Activated CD4-positive, alpha-beta T cell treated with anti-CD3 and anti-CD28 coated beads, Interleukin-2, amount 10 ng/mL, durations not matched to agents 7 days and 5 days (primary cell): Measurements from ENCODE around the gene OSBPL7. TPM values are rescaled to one million over a fixed set of nuclear protein-coding genes. Genes with fewer than 3 reads are reported as not detected.

Source experiments
- CTCF ChIA-PET: fragments of 350-600 bp; sonication (Branson Sonifier 250); formaldehyde crosslinking; loops from one replicate; lab custom pipeline; 2021; ENCODE audit warnings: antibody characterized with exemption; lab: Charles Lee
- POLR2A ChIA-PET: fragments of 350-600 bp; sonication (Branson Sonifier 250); formaldehyde crosslinking; loops from one replicate; lab custom pipeline; 2021; ENCODE audit warnings: antibody characterized with exemption; lab: Charles Lee
- DNase-seq: peaks from one replicate; pipeline ENCODE4 v3.0.0-alpha.2; 2020
- H3K27ac Mint-ChIP-seq: one replicate; pipeline ENCODE4 v1.8.0; 2021; ENCODE audit warnings: mild to moderate bottlenecking, moderate library complexity, mixed read lengths
- H3K27me3 Mint-ChIP-seq: one replicate; pipeline ENCODE4 v1.8.0; 2021; ENCODE audit warnings: mixed read lengths
- H3K36me3 Mint-ChIP-seq: one replicate; pipeline ENCODE4 v1.8.0; 2021; ENCODE audit warnings: low read depth, mixed read lengths
- H3K4me1 Mint-ChIP-seq: one replicate; pipeline ENCODE4 v1.8.0; 2021; ENCODE audit warnings: mixed read lengths
- H3K4me3 Mint-ChIP-seq: one replicate; pipeline ENCODE4 v1.8.0; 2021; ENCODE audit warnings: mild to moderate bottlenecking, moderate library complexity, mixed read lengths
- H3K9me3 Mint-ChIP-seq: one replicate; pipeline ENCODE4 v1.8.0; 2021; ENCODE audit warnings: mixed read lengths
- total RNA-seq, 2 experiments: library from RNA; stranded (reverse); gene quantifications; one replicate each; pipeline ENCODE4 v1.2.3, GENCODE V29; 2021

Gene OSBPL7
- total RNA-seq, 2 experiments from 2014 or later, result 40.8 to 43.8 TPM

GRCh38 chr17:47762728-47763127, 58.9 kb downstream of the OSBPL7 start:
- DNase-seq, result no peak
- CTCF ChIA-PET, result interaction anchor here (1.2 to 1.6 kb wide), 4 partner anchors 8 to 28 kb away, joined by 4 to 6 read pairs (median 4); no protein-coding TSS in a partner anchor
- H3K27ac Mint-ChIP-seq, result no peak overlapping the region
- peaks cover 49% of the 10 kb centered on the region for H3K27me3 Mint-ChIP-seq
- peaks cover 3% of the 10 kb centered on the region for H3K4me1 Mint-ChIP-seq
- H3K9me3 Mint-ChIP-seq, result peaks cover 8% of the 10 kb centered on the region
- H3K4me3 Mint-ChIP-seq, result no peak overlapping the region
- POLR2A ChIA-PET, result no interaction called here
- no peaks in the 10 kb centered on the region for H3K36me3 Mint-ChIP-seq

- ChIA-PET CTCF (interaction anchor here (1.0 kb wide), 1 partner anchor 19 kb away, joined by 3 read pairs; no protein-coding TSS in a partner anchor), POLR2A (no interaction called here)
- Mint-ChIP-seq H3K4me3 (no peak overlapping the region), H3K36me3 (no peaks in the 10 kb centered on the region), H3K27me3 (peaks cover 41% of the 10 kb centered on the region), H3K9me3 (peaks cover 13% of the 10 kb centered on the region), H3K4me1 (peaks cover 3% of the 10 kb centered on the region), H3K27ac (no peak overlapping the region)
- DNase-seq, result no peak
These were observed 61.0 kb downstream of the OSBPL7 start for GRCh38 chr17:47760409-47761140.

DNA sequence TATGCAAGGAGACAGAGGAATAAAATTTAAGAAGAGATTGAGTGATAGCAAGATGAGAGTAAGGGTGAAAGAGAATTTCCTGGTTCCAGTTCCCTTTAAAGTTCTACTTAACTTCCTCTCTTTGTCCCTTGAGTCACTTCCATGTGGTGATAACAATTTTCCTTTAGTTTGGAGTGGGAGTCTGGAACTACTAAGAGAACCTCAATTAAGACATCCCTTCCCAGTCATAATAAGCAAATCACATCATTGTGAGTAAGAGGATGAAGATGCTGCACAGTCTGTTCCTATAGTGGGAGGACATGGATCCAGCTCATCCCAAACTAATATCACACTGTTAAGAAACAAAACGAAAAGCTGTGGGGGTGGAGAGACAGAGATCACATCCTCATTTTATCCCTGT, 64.2 kb downstream of the OSBPL7 start:
- no peaks in the 10 kb centered on the region for H3K4me1 Mint-ChIP-seq
- no peak for DNase-seq
- peaks cover 15% of the 10 kb centered on the region for H3K9me3 Mint-ChIP-seq
- H3K36me3 Mint-ChIP-seq, result peaks cover 2% of the 10 kb centered on the region
- peaks cover 34% of the 10 kb centered on the region for H3K27me3 Mint-ChIP-seq
- CTCF ChIA-PET, result interaction anchor here (1.5 kb wide), 1 partner anchor 28 kb away, joined by 3 read pairs; no protein-coding TSS in a partner anchor
- H3K27ac Mint-ChIP-seq, result no peak overlapping the region
- no peak overlapping the region for H3K4me3 Mint-ChIP-seq
- POLR2A ChIA-PET, result no interaction called here

Other genes starting within 250 kb of the OSBPL7 start
- 100 to 1,000 TPM; 409 to 427 TPM for gene KPNB1, start 171.9 kb downstream of the OSBPL7 start, total RNA-seq
- gene TBKBP1, start 127.6 kb downstream of the OSBPL7 start, total RNA-seq, result 1 to 10 TPM; 2.5 to 3.0 TPM
- 10 to 100 TPM; 13.8 to 16.0 TPM for gene TBX21, start 88.6 kb downstream of the OSBPL7 start, total RNA-seq
- 10 to 100 TPM; 46.9 to 51.9 TPM for gene MRPL10, start 9.7 kb upstream of the OSBPL7 start, total RNA-seq
- 1 to 10 TPM in 1 of 2 experiments, under 1 TPM in 1; 0.79 to 1.4 TPM for gene LRRC46, start 9.9 kb upstream of the OSBPL7 start, total RNA-seq
- gene SCRN2, start 19.5 kb upstream of the OSBPL7 start, total RNA-seq, result 10 to 100 TPM; 26.8 to 33.2 TPM
- gene SP6, start 29.4 kb upstream of the OSBPL7 start, total RNA-seq, result not detected
- gene SP2, start 74.4 kb upstream of the OSBPL7 start, total RNA-seq, result 10 to 100 TPM; 27.6 to 33.8 TPM
- 10 to 100 TPM; 30.9 to 36.5 TPM for gene PNPO, start 119.8 kb upstream of the OSBPL7 start, total RNA-seq
- gene PRR15L, start 136.1 kb upstream of the OSBPL7 start, total RNA-seq, result not detected
- gene CDK5RAP3, start 149.3 kb upstream of the OSBPL7 start, total RNA-seq, result 100 to 1,000 TPM; 212 to 213 TPM
- gene COPZ2, start 216.0 kb upstream of the OSBPL7 start, total RNA-seq, result 1 to 10 TPM; 3.4 to 4.0 TPM
- gene NFE2L1, start 226.6 kb upstream of the OSBPL7 start, total RNA-seq, result 10 to 100 TPM; 53.2 to 65.9 TPM